GM12875 (cell line): ENCODE data around the gene IFNA8.

Experiments
- H3K4me3 ChIP-seq: one replicate; pipeline ENCODE4 v1.5.1; 2011; ENCODE audit warnings: low read depth, low read length, control low read depth
- CTCF ChIP-seq: IDR thresholded peaks from 2 replicates; pipeline ENCODE4 v1.5.1; 2011; ENCODE audit warnings: low read depth, mild to moderate bottlenecking, control low read depth, inconsistent platforms, low read length, moderate library complexity, borderline replicate concordance; ENCODE audit not compliant: insufficient read depth

The IFNA8 gene

GRCh38 chr9:21412107-21412506 lies 3.2 kb downstream of the IFNA8 start:
- no peak overlapping the region for H3K4me3 ChIP-seq
- TF ChIP-seq CTCF, result no peak

- TF ChIP-seq CTCF, result no peak
- H3K4me3 ChIP-seq, result no peak overlapping the region
These were observed 4.2 kb downstream of the IFNA8 start for GRCh38 chr9:21413151-21413550.

- TF ChIP-seq CTCF, result peak; percentile 67
- H3K4me3 ChIP-seq, result no peak overlapping the region
These were observed 4.7 kb downstream of the IFNA8 start for GRCh38 chr9:21413624-21414023.

- no peak for TF ChIP-seq CTCF
- no peak overlapping the region for H3K4me3 ChIP-seq
These were observed 5.5 kb downstream of the IFNA8 start for GRCh38 chr9:21414220-21414940.

- no peak for TF ChIP-seq CTCF
- no peak overlapping the region for H3K4me3 ChIP-seq
These were observed 6.8 kb downstream of the IFNA8 start for GRCh38 chr9:21415493-21416267.

- no peak for TF ChIP-seq CTCF
- H3K4me3 ChIP-seq, result no peak overlapping the region
These were observed 19.3 kb downstream of the IFNA8 start for GRCh38 chr9:21428235-21428634.

- no peak for TF ChIP-seq CTCF
- no peak overlapping the region for H3K4me3 ChIP-seq
These were observed 20.3 kb downstream of the IFNA8 start for GRCh38 chr9:21429191-21429590.
